GM12874 (cell line): Measurements from ENCODE around the gene DNAH6.

Source experiments
- CTCF ChIP-seq: IDR thresholded peaks from 2 replicates; pipeline ENCODE4 v1.5.1; 2011; ENCODE audit warnings: low read depth, mild to moderate bottlenecking, control low read depth, low read length, moderate library complexity; ENCODE audit not compliant: insufficient read depth

The DNAH6 gene

GRCh38 chr2:84676295-84676694 is 160.0 kb downstream of the DNAH6 start:
- TF ChIP-seq CTCF = no peak

DNA sequence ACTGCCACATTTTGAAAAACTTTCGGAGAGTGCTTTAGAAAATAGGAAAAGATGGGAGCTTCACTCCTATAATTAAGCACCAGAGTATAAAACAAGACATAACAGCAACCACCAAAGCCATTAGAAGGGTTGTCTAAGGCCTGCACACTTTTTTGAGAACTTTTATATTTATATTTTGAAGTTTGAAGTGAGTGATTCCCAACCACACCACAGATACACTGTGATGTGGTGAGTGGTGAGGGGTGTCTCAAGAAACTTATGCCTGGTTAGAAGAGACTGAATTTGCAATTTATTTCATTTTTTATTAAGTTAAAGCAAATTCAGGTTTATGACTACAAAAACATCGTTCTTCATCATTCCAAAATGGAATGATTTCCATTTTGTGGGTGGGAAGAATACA is 161.9 kb downstream of the DNAH6 start:
- no peak for TF ChIP-seq CTCF

GRCh38 chr2:84686783-84687476 is 170.6 kb downstream of the DNAH6 start:
- no peak for TF ChIP-seq CTCF

- no peak for TF ChIP-seq CTCF
These were observed 171.3 kb downstream of the DNAH6 start for GRCh38 chr2:84687498-84688149.

DNA sequence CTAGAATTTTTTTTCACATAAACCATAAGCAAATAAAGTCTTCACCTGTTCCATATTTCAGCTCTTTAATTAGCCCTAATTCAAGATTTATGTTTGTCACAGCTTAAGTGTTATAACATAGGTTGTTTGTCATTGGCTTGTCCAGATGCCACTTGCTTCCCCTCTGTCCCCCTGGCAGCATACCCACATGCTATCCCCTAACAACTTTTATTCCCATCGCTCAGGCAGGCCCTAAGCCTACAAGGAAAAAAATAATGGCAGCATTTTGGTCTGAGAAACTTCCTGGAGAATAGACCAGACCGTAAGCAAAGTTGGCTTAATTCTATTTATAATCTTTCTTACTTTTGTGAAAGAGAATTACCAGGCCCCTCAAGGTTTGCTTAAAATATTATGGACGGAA is 173.9 kb downstream of the DNAH6 start:
- TF ChIP-seq CTCF = no peak

DNA sequence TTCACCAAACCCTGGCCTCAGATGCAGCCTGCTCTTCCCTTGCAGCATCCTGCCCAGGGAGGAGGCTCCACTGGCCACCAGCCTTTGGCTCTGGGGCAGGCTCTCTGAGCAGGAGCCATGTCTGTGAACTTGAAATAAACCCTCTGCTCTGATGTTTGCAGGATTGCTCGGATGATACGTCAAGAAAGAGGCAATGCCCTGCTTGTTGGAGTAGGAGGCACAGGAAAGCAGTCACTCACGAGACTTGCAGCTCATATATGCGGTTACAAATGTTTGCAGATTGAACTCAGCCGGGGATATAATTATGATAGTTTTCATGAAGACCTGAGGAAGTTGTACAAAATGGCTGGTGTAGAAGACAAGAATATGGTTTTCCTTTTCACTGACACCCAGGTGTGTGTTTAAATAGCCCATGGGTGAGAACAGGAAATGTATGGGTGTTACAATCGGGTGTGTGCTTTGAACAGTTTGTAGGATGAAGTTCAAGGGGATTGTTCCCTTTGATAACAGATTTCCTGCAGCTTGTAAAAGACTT is 177.9 kb downstream of the DNAH6 start:
- TF ChIP-seq CTCF = no peak

DNA sequence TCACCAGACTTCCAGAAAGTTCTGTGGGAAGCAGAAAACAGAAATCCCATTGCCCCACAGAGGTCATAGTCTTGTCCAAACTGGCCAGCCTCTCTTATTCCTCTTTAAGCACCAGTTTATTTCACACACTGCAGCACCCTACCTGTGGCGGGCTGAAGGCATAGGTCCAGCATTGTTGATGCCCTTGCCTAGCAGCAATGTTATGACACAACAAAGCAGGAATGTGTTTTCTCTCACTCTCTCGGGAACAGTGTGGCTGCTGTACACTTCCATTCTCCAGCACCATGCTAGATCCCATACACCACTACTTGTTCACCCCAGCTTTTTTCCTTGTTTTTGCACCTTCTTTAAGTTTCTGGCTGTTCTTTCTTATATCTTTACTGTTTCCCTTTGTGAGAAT is 181.6 kb downstream of the DNAH6 start:
- TF ChIP-seq CTCF = no peak
